ENCODE data around the gene RIMKLB.
A peak's percentile ranks its signal among the peaks of the same experiment; 100 is the strongest.
"Not testable (repeated sequence)": the region's sequence is repeated elsewhere in the genome, so short reads cannot be mapped to it uniquely, and the experiment has no call there.

Gene RIMKLB

GRCh38 chr12:8817856-8818255 lies 120.1 kb downstream of the RIMKLB start:
- no peak for TF ChIP-seq CTCF (IDR thresholded peaks at IDR 0.05; ENCODE audit: low read depth, low read length, missing control alignments)

GRCh38 chr12:8818526-8818925 lies 120.7 kb downstream of the RIMKLB start:
- no peak for DNase-seq (ENCODE audit: low read depth)
- TF ChIP-seq CTCF (IDR thresholded peaks at IDR 0.05; ENCODE audit: low read depth, low read length, missing control alignments), result no peak
- no peak overlapping the region for H3K4me3 ChIP-seq (ENCODE audit: low read depth, low read length)

More at GRCh38 chr12:8817856-8818255, 120.1 kb downstream of the RIMKLB start:
- no peak for DNase-seq (ENCODE audit: low read depth)
- no peak overlapping the region for H3K4me3 ChIP-seq (ENCODE audit: low read depth, low read length)

DNA sequence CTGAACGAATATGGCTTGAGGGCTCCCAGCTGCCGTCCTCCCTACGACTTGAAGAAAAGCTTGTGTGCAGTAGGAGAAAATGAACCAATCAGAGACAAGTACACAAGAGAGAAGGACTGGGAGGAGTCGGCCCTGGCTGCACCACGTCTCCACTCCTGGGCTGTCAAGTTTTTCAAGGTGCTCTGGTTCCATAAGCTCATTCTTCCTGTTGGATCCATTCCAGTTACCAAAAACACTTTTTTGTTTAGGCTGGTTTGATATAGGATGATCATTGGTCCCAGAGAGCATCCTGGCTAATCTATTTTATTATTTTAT lies 121.8 kb downstream of the RIMKLB start:
- no peak for TF ChIP-seq CTCF (IDR thresholded peaks at IDR 0.05; ENCODE audit: low read depth, low read length, missing control alignments)
- no peak overlapping the region for H3K4me3 ChIP-seq (ENCODE audit: low read depth, low read length)
- no peak for DNase-seq (ENCODE audit: low read depth)

DNA sequence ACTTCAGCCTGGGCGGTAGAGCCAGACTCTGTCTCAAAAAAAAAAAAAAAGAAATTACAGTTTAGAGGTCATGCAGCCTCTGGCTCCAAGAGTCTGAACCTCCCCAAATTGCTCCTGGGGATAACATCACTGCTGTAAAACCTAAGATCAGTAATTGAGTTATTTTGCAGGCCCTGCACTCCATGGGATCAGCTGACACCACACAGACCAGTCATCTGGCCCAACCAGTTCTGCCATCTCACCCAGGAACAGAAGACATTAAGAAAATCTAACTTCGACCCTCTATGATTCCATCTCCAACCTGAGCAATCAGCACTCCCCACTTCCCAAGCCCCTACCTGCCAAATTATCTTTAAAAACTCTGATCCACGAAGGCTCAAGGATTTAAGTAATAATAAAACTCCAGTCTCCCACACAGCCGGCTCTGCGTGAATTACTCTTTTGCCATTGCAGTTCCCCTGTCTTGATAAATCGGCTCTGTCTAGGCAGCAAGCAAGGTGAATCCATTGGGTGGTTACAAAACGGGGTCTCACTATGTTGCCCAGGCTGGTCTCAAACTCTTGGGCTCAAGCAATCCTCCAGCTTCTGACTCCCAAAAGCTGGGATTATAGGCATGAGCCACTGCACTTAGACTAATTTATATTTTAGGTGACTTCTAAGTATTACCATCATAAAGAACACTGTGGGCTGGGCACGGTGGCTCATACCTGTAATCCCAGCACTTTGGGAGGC lies 123.1 kb downstream of the RIMKLB start:
- DNase-seq (ENCODE audit: low read depth); H3K4me3 ChIP-seq (ENCODE audit: low read depth, low read length): not testable (repeated sequence)

DNA sequence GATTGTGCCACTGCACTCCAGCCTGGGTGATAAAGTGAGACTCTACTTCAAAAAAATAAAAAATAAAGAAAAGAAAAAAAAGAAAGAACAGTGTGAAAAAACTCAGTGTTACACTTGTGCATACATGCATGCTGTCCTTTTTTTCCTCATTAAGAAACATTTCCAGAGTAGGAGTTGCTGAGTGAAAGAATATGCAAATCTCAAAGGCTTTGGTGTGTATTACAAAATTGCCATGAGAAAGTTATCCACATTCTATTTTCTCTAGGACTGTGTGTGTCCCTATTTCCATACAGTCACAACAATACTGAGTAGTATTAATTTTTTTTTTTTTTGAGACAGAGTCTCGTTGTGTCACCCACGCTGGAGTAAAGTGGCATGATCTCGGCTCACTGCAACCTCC lies 123.8 kb downstream of the RIMKLB start:
- no peak for DNase-seq (ENCODE audit: low read depth)
- no peak overlapping the region for H3K4me3 ChIP-seq (ENCODE audit: low read depth, low read length)
- TF ChIP-seq CTCF (IDR thresholded peaks at IDR 0.05; ENCODE audit: low read depth, low read length, missing control alignments), result no peak

DNA sequence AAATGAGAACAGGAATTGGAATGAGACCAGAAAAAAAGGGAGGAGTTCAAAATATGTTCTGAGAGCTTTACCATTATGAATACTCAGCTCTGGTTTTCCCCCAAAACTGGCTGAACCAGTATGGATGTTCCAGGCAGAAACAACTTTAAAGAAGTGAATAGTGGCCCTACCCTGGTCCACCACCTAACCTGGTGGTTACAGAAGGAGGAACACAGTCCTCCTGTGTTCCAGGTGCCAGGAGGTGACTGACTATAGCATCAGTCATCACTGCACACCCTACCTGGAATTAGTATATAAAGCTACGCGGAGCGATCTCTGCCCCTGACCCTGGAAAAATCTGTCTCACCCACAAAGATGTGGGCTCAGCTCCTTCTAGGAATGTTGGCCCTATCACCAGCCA lies 124.5 kb downstream of the RIMKLB start, which contains the start of gene A2ML1:
A2ML1 (plus strand) TSS at position 324 of the 400 bp plus-strand sequence; CDS start at position 355, 31 bp downstream.
- H3K4me3 ChIP-seq (ENCODE audit: low read depth, low read length), result no peak within 1 kb of the TSS
- no peak for DNase-seq (ENCODE audit: low read depth)
- TF ChIP-seq CTCF (IDR thresholded peaks at IDR 0.05; ENCODE audit: low read depth, low read length, missing control alignments), result no peak

- peak; percentile 21 for TF ChIP-seq CTCF (IDR thresholded peaks at IDR 0.05; ENCODE audit: low read depth, low read length, missing control alignments)
- no peak for DNase-seq (ENCODE audit: low read depth)
- no peak overlapping the region for H3K4me3 ChIP-seq (ENCODE audit: low read depth, low read length)
Measured at GRCh38 chr12:8823565-8824300, 125.9 kb downstream of the RIMKLB start.

Measured in GM12864 (cell line).